Spinal cord (tissue), 10 donors: ENCODE results near the gene TDRD10. TPM values are rescaled to one million over a fixed set of nuclear protein-coding genes. Genes with fewer than 3 reads are reported as not detected.
A peak's percentile ranks its signal among the peaks of the same experiment; 100 is the strongest.
"Not testable (repeated sequence)": the region's sequence is repeated elsewhere in the genome, so short reads cannot be mapped to it uniquely, and the experiment has no call there.

Experiments
- DNase-seq, 6 donors: peaks; one replicate each; pipeline versions ENCODE4 v3.0.0 to v3.0.0-alpha.2; 2013 to 2015; ENCODE audit warnings: low spot score in 6 of 6, low read depth in 4 of 6
- H3K27ac ChIP-seq: one replicate; pipeline ENCODE4 v1.5.1; 2013; ENCODE audit warnings: low read depth, low read length, control low read depth
- H3K27me3 ChIP-seq: one replicate; pipeline ENCODE4 v1.6.1; 2013; ENCODE audit warnings: low read length; ENCODE audit not compliant: control insufficient read depth, insufficient read depth
- H3K36me3 ChIP-seq: one replicate; pipeline ENCODE4 v1.6.1; 2013; ENCODE audit warnings: low read length; ENCODE audit not compliant: control insufficient read depth, insufficient read depth
- H3K4me1 ChIP-seq: one replicate; pipeline ENCODE4 v1.6.1; 2013; ENCODE audit warnings: low read length; ENCODE audit not compliant: control insufficient read depth, insufficient read depth
- H3K4me3 ChIP-seq: one replicate; pipeline ENCODE4 v1.5.1; 2013; ENCODE audit warnings: low read depth, low read length, control low read depth
- H3K9me3 ChIP-seq: one replicate; pipeline ENCODE4 v1.6.1; 2013; ENCODE audit warnings: low read length; ENCODE audit not compliant: control insufficient read depth, insufficient read depth
- WGBS: methylation state at CpG from one replicate; pipeline ENCODE4 v1.1.5; 2013; ENCODE audit warnings: missing lambda C conversion rate; ENCODE audit not compliant: insufficient coverage; 5-methylcytosine and 5-hydroxymethylcytosine counted together
- polyA plus RNA-seq, 2 donors: library from polyadenylated mRNA; unstranded; fragments of 120-200 nt; gene quantifications; one replicate each; pipeline ENCODE4 v1.2.1, GENCODE V29; 2013; ENCODE audit not compliant: insufficient read length in 2 of 2
- total RNA-seq, 2 donors: library from RNA; depleted of rRNA in 1 of 2; stranded (reverse); fragments of 120-200 nt in 1 of 2; fragments of >200 nt in 1 of 2; gene quantifications; one replicate each; pipeline versions ENCODE4 v1.2.3 to v1.2.4, GENCODE V29; 2013 to 2014
- donor health status: healthy.

TDRD10 gene
- total and polyA plus RNA-seq, 4 donors, result 0.40 to 3.1 (median 1.5) TPM

DNA sequence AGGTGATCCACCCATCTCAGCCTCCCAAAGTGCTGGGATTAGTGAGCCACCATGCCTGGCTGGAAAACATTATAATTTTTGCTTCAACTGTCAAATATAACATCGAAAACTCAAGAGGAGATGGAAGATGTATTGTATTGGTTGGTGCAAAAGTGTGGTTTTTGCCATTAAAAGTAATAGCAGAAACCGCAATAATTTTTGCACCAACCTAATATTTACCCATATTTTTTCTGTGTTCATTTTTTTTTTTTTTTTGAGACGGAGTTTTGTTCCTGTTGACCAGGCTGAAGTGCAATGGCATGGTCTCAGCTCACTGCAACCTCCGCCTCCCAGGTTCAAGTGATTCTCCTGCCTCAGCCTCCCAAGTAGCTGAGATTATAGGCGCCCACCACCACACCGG lies 27.3 kb downstream of the TDRD10 start:
- 100% methylated on average over 1 of the region's 6 CpGs for WGBS
- no peak for DNase-seq

DNA sequence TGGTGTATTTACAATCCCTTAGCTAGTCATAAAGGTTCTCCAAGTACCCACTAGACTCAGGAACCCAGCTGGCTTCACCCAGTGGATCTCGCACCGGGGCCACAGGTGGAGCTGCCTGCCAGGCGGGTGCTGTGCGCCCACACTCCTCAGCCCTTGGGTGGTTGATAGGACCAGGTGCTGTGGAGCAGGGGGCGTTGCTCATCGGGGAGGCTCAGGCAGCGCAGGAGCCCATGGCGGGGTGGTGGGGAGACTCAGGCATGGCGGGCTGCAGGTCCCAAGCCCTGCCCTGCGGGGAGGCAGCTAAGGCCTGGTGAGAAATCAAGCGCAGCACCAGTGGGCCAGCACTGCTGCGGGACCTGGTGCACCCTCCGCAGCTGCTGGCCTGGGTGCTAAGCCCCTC lies 29.9 kb downstream of the TDRD10 start:
- not testable (repeated sequence) for H3K9me3 ChIP-seq, H3K36me3 ChIP-seq, H3K27ac ChIP-seq, H3K4me3 ChIP-seq, H3K4me1 ChIP-seq, H3K27me3 ChIP-seq, DNase-seq
- WGBS, result 96% methylated on average over 13 of the region's 13 CpGs

More for the DNA sequence above, 27.3 kb downstream of the TDRD10 start:
- Histone ChIP-seq H3K36me3 (no peaks in the 10 kb centered on the region), H3K4me1 (no peaks in the 10 kb centered on the region), H3K9me3 (no peaks in the 10 kb centered on the region), H3K4me3 (no peak overlapping the region), H3K27ac (no peak overlapping the region), H3K27me3 (no peaks in the 10 kb centered on the region)

DNA sequence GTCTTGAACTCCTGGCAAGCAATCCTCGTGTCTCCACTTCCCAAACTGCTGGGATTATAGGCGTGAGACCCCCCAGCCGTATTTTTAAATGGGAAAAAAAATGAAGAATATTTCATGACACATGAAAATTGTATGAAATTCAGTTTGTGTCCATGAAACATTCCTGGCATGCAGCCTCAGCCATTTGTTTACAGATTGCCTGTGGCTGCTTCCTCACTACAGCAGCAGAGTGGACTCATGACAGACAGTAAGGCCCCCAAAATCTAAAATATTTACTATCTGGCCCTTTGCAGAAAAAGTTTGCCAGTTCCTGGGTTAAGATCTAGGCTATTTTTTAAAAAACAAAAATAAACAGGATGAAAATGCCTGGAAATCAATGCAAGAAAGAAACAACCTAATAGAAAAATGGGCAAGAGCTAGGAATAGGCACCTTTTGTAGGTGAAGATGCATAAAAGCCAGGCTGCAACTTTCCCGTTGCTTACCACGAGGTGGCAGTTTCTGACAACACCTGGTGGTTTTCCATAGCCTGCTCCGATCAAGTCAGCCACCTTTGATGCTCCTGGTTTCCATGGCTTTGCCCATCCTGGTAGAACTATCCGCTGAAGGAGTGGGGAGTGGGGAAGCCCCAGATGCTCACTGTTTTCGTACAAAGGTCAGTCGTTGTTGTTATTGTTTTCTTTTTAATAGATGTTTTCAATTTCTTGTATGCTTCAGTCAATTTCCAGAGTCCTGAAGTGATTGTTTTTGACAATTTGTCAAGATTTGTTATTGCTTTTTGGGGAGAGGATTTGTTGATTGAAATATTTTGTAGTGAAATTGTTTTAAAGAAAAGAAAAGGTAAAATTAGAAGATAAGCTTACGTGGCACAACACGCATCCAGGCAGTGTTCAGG lies 32.2 kb downstream of the TDRD10 start:
- Histone ChIP-seq H3K27ac (no peak overlapping the region), H3K9me3 (no peaks in the 10 kb centered on the region), H3K36me3 (no peaks in the 10 kb centered on the region), H3K4me3 (no peak overlapping the region), H3K4me1 (no peaks in the 10 kb centered on the region), H3K27me3 (no peaks in the 10 kb centered on the region)
- WGBS, result 51% methylated on average over 9 of the region's 11 CpGs
- peak in 2 of 6 donors; percentile 37 to 61 for DNase-seq

DNA sequence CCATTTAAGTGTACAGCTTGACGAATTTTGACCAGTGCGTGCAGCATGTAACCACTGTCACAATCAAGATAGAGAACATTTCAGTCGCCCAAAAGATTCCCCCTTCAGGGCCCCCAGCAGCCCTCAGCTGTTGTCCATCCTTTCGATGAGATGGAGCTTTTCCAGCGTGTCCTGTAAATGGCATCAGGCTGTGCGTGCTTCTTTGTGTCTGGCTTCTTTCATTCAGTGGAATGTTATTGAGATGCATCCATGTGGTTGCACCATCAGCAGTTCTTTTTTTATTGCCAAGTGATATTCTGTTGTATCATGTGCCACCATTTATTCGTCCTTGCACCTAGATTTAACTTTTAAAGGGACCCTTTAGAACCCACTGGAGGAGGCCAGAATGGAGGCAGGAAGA lies 34.6 kb downstream of the TDRD10 start:
- no peaks in the 10 kb centered on the region for H3K27me3 ChIP-seq
- DNase-seq, result no peak
- 46% methylated on average over 6 of the region's 7 CpGs for WGBS
- no peaks in the 10 kb centered on the region for H3K9me3 ChIP-seq
- no peaks in the 10 kb centered on the region for H3K36me3 ChIP-seq
- no peak overlapping the region for H3K4me3 ChIP-seq
- H3K4me1 ChIP-seq, result no peaks in the 10 kb centered on the region
- H3K27ac ChIP-seq, result no peak overlapping the region

DNA sequence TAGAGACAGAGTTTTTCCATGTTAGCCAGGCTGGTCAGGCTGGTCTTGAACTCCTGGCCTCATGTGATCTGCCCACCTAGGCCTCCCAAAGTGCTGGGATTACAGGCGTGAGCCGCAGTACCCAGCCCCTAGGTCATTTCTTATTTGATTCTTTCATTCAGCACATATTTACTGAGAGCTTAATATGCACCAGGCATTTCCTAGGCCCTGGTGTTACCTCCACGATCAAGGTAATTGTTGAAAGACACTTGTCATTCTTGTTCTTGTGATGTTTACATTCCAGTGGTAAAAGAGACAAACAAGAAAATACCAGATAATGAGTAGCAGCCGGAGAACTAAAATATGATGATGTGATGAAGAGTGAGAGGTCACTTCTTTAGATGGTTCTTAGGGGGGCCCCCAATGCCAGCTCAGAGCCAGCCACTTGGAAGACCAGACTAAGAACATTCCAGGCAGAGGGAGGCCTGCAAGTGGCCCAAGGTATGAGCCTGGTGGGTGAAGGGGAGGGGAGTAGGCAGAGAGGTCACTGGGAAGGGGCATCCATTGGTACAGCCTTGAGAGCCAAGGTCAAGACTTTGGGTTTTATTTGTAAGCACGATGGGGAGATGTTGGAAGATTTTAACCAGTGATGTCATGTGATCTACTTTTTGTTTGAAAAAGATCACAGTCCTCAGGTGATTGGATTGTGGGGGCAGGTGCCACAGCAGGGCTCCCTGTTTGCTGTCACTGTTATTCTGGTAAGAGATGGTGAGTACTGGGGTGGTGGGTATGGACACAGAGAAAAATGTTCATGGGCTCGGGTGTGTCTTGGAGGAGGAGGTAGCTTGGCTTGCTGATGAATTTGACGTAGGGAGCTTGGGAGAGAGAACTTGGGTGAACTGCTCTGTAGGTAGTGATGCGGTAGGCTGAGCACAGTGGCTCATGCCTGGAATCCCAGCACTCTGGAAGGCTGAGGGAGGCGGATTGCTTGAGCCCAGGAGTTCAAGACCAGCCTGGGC lies 37.8 kb downstream of the TDRD10 start:
- no peaks in the 10 kb centered on the region for H3K9me3 ChIP-seq
- H3K4me3 ChIP-seq, result no peak overlapping the region
- H3K36me3 ChIP-seq, result no peaks in the 10 kb centered on the region
- DNase-seq, result no peak
- 91% methylated on average over 6 of the region's 9 CpGs for WGBS
- no peaks in the 10 kb centered on the region for H3K4me1 ChIP-seq
- H3K27ac ChIP-seq, result no peak overlapping the region
- no peaks in the 10 kb centered on the region for H3K27me3 ChIP-seq

DNA sequence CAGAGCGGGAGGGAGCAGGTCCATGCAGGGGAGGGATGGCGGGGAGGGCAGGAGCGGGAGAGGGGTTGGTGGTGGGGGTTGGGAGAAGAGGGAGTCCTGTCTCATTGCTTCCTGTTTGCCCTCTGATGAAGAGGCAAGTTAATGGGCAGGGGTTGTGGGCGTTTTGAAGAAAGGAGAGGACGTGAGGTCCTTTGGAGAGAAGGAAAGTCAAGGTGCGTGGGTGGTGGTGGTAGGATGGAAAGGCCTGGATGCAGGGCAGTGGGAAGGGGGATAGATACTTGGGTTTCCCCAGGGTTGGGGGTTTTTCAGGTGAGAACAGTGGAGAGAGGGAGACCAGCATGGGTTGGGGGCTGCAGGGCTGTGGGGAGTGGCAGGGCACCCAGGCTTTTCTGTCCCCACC lies 39.2 kb downstream of the TDRD10 start:
- Histone ChIP-seq H3K9me3 (no peaks in the 10 kb centered on the region), H3K4me1 (no peaks in the 10 kb centered on the region), H3K4me3 (no peak overlapping the region), H3K27me3 (no peaks in the 10 kb centered on the region), H3K36me3 (no peaks in the 10 kb centered on the region), H3K27ac (no peak overlapping the region)
- 48% methylated on average over 6 of the region's 6 CpGs for WGBS
- DNase-seq, result no peak

DNA sequence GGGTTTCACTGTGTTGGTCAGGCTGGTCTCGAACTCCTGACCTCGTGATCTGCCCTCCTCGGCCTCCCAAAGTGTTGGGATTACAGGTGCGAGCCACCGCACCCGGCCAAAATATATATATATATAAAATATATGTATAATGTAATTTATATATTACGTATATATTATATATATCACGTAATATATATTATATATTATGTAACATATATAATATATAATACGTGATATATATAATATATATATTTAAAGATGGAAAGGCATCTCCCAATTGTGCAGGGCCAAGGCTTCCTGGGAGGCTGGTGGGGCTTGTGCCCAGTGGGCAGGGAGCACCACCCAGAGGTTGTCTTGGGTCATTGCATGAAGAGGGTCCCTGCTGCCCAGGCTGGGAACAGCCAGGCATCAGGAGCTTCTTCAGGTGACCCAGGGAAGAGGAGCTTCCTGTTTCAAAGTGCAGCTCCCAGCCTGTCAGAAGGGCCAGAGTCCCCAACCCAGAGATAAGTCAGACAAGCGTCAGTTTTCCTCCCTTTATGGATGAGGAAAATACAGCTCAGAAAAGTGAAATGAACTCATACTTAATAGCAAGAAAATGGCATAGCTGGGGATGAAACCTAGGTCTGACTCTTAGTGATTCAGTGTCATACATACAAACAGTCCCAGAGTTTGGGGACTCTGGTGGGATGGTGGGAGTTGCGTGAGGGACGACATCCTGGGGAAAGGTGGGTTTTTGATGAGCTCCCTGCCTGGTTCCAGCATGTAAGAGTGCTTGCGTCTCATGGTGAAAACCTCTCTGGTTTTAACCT lies 44.4 kb downstream of the TDRD10 start:
- Histone ChIP-seq H3K36me3 (peaks cover 22% of the 10 kb centered on the region), H3K27ac (no peak overlapping the region), H3K27me3 (no peaks in the 10 kb centered on the region), H3K4me1 (no peaks in the 10 kb centered on the region), H3K4me3 (no peak overlapping the region), H3K9me3 (no peaks in the 10 kb centered on the region)
- WGBS, result 20% methylated on average over 1 of the region's 13 CpGs
- DNase-seq, result peak in 2 of 6 donors; percentile 40 to 52

DNA sequence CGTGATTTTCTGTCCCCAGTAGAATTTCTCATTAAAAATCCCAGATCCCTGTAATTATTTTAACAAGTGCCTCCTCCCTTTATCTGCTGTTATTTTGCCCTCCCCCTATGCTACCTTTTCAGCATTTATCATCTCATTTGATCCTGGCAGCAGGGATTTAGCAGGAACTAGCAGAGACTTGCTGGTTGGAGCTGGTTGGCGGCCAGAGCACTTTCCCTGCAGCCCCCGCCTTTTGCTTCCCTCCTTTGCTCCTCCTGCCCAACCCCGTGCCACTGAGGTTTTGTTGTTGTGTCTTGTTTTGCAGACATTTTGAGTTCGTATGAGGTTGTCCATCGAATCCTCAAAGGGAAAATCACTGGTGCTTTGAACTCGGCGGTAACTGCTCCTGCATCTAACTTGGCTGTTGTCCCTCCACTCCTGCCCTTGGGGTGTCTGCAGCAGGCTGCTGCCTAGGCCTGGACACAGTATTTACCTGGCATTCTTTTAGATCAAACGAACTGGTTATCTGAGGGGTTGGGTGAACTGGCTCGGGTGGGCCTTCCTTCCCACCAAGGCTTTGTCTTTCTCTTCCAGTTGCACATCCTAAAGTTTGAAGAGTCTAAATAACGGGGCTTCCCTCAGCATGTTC lies 45.2 kb downstream of the TDRD10 start:
- peaks cover 29% of the 10 kb centered on the region for H3K36me3 ChIP-seq
- WGBS, result 70% methylated on average over 7 of the region's 11 CpGs

DNA sequence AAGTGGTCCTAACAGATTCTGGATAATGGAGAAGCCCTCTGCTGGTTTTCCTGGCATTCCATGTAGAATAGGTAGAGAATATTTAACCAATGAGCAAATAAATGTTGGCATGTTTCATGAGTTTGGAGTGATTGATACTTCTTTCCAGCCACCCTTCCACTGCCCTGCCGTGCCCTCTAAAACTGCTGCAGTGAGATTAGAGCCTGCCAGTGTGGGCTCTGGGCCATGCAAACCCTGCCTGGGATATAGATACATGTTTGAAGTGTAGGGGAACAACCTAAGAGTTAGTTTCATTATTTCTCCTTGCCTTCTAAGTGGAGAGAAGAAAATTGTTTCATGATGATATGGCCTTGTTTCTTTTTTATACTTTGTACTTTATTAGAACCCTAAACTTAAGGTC lies 46.0 kb downstream of the TDRD10 start:
- no peaks in the 10 kb centered on the region for H3K4me1 ChIP-seq
- H3K4me3 ChIP-seq, result no peak overlapping the region
- no peaks in the 10 kb centered on the region for H3K27me3 ChIP-seq
- WGBS, result no CpG with 5 or more reads among the region's 1 CpG
- no peak for DNase-seq
- no peak overlapping the region for H3K27ac ChIP-seq
- no peaks in the 10 kb centered on the region for H3K9me3 ChIP-seq
- peaks cover 37% of the 10 kb centered on the region for H3K36me3 ChIP-seq

More for the DNA sequence above, 45.2 kb downstream of the TDRD10 start:
- H3K27ac ChIP-seq, result no peak overlapping the region
- no peak overlapping the region for H3K4me3 ChIP-seq
- no peak for DNase-seq
- H3K4me1 ChIP-seq, result no peaks in the 10 kb centered on the region
- H3K9me3 ChIP-seq, result no peaks in the 10 kb centered on the region
- no peaks in the 10 kb centered on the region for H3K27me3 ChIP-seq
